ENCODE results near the gene MSX1. TPM values are rescaled to one million over a fixed set of nuclear protein-coding genes. Genes with fewer than 3 reads are reported as not detected.

Gene MSX1
- total RNA-seq, 1 donor from 2014 or later, result 0.15 TPM

DNA sequence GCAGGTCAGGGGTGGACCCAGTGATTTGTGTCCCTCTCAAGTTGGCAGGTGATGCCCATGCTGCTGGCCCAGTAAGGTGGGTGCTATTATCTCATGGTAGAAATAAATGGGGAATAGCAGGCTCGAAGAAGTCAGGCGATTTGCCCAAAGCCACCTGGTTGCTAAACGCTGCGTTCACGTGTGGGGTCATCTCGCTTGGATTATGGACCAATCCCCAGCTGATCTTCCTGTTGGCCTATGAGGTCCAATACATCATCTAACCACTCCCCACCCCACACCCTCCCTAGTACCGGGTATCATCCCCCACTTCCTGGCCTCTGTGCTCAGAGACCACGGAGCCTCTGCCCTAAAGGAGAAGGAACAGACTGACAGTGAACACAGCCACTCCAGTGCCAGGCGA, 18.3 kb upstream of the MSX1 start:
- no peak for DNase-seq (ENCODE audit: low read depth)

GRCh38 chr4:4842476-4843441, 16.7 kb upstream of the MSX1 start:
- no peak for DNase-seq (ENCODE audit: low read depth)

GRCh38 chr4:4843635-4844291, 15.7 kb upstream of the MSX1 start:
- DNase-seq (ENCODE audit: low read depth), result no peak

DNA sequence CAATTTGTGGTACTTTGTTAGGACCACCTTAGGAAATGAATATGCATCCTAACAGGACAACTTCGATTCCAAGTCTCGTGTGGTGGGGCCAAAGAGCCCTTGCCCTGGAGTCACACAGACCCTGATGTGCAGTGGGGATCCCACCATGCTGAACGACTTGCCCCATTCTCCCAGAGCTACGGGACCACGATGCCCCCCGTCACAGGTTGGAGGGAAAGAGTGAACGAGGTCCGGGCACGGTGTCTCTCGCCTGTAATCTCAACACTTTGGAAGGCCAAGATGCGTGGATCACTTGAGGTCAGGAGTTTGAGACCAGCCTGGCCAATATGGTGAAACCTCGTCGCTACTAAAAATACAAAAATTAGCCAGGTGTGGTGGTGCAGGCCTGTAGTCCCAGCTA, 14.4 kb upstream of the MSX1 start:
- DNase-seq (ENCODE audit: low read depth), result no peak

GRCh38 chr4:4847011-4847410, 12.5 kb upstream of the MSX1 start:
- no peak for DNase-seq (ENCODE audit: low read depth)

- DNase-seq (ENCODE audit: low read depth), result no peak
Observed at GRCh38 chr4:4848540-4848939, 10.9 kb upstream of the MSX1 start.

- no peak for DNase-seq (ENCODE audit: low read depth)
Observed at GRCh38 chr4:4849106-4849505, 10.4 kb upstream of the MSX1 start.

DNA sequence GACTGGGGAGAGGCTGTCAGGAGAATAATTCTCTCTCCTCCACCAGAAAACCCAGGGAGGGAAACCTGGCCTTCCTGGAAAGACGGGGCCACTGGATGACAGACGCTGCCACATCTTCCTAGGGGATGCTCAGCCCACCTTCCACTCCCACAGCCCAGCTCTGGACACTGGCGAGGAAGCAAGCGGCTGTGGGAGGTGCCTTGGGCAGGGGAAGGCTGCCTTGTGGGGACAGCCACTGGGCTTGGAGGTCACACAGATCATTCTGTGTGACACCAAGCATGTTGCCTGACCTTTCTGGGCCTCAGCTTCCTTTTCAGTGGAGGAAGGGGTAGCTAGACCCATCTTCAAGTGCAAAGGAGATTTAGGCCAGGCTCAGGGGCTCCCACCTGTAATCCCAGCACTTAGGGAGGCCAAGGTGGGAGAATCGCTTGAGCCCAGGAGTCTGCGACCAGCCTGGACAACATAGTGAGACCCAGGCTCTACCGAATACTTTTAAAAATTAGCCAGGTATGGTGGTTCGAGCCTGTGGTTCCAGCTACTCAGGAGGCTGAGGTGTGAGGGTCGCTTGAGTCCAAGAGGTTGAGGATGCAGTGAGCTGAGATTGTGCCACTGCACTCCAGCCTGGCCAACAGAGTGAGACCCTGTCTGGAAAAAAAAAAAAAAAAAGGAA, 9.8 kb upstream of the MSX1 start:
- DNase-seq (ENCODE audit: low read depth), result no peak

GRCh38 chr4:4851081-4851480, 8.4 kb upstream of the MSX1 start:
- no peak for DNase-seq (ENCODE audit: low read depth)

GRCh38 chr4:4851906-4852305, 7.6 kb upstream of the MSX1 start:
- no peak for DNase-seq (ENCODE audit: low read depth)

DNA sequence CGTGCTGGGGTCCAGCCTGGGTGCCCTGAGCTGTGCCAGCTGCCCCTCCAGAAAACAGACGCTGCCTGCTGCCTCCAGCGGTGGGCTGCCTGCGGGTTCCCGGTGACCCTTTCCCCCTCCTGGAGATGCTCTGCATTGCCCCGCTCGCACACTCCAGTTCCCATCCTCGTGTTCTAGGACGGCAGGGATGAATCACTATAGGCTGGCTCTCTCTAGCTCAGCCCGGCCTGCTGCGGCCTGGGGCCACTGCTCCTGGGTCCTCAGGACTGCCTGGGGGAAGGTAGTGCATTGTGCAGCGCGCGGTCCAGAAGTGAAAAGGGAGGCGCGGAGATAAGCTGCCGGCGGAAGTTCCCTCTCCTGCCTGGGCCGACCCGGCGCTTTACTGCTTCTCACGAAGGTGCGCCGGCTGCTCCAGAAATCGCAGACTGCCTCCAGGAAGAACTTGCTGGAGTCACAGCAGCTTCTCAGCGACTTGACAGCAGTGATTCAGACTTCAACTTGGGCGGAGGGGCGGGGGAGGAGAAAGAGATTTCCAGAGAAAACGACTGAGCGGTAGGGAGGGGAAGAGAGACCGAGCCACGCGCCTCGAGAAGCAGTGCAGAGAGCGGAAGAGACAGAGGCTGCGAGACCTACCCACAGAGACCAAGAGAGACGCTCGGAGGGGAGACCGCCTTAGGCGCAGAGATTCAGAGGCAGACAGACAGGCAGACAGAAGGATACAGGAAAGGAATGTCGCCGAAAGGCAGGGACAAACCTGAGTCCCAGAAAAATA, 6.7 kb upstream of the MSX1 start:
- peak; percentile 31 for DNase-seq (ENCODE audit: low read depth)

DNA sequence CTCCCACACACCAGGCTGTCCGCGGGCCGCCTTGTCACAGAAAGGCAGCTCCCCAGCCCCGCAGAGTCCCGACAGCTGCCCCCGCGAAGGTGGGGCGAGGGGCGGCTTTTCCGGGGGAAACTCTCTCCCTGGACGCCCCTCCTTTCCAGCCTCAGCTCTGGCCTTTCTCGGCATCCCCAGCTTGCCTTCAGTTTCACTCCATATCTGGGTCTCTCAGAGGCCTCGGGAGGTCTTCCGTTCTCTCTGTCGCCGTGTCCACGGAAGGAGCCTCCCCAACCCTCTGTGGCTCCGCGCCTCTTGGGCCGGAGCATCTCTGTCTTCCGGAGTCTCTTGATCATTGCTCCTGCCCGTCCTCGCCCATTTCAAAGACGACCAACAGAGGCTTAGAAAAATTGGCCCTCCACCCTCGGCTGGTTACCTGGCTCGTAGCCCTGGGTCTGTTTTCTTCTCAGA, 6.1 kb upstream of the MSX1 start:
- no peak for DNase-seq (ENCODE audit: low read depth)

GRCh38 chr4:4853921-4854648, 5.4 kb upstream of the MSX1 start:
- DNase-seq (ENCODE audit: low read depth), result no peak

DNA sequence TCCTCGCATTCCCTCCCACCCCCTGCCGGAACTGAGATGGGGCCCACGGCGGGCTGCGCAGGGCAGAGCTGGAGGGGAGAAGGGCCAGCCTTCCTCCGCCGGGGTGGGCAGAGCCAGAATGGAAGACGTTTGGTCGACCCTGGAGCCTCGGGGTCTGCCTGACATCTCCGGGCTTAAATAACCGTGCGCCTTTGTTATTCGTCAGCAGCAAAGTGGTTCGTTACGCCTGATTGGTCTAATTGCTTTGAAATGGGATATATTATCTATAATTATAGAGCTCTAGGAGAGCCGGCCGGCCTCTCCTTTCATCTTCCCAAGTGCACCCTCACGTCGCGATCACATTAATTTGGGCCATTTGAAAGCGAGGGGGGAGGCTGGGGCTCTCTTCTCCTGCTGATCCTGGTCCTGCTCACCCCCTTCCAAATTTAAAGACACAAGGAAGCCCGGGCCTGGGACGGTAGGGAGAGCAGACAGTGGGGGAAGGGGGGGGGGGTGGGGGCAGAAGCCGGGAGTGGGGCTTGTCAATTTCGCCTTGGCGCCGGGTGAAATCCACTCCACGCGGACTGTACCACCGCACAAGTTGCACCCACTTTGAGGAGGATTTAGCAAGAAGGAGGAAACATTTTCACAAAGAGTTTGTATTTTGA, 4.7 kb upstream of the MSX1 start:
- no peak for DNase-seq (ENCODE audit: low read depth)

- no peak for DNase-seq (ENCODE audit: low read depth)
Observed at GRCh38 chr4:4855301-4856070, 4.0 kb upstream of the MSX1 start.

GRCh38 chr4:4856071-4857000, 3.1 kb upstream of the MSX1 start:
- no peak for DNase-seq (ENCODE audit: low read depth)

DNA sequence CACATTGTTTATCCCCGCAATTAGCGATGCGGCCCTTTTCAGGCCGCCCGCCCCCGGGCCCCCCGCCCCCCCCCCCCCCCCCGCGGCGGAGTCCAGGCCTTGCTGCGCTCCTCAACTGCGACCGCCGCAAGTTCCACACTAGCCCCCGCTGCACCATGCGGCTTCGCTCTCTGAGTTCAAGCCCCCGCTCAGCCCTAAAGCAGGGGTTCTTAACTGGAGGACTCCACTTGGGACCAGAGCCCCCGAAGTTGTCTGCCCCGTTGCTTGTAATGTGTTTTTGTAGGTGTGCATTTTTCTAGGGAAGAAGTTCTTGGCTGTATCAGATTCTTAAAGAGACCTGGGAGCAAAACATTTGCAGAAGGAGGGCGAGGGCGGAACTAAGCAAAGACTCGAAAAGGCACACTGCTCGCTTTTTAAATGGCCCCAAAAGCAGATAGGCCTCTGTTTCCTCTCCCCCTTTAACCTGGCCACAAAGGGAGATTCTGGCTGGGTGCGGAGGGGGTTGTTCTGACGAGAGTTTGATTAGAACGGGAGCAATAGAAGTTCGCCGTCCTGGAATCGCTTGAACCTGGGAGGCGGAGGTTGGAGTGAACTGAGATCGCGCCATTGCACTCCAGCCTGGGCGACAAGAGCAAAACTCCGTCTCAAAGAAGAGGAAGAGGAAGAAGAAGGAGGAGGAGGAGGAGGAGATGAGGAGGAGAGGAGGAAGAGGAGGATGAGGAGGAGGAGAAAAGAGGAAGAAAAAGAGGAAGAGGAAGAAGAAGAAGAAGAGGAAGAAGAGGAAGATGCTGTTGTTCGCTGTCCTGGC, 2.3 kb upstream of the MSX1 start:
- DNase-seq (ENCODE audit: low read depth), result no peak
